HG03097 (cell line): ENCODE measurements around the gene CFAP92.
"Not testable (repeated sequence)": the region's sequence is repeated elsewhere in the genome, so short reads cannot be mapped to it uniquely, and the experiment has no call there.

Experiments used
- ATAC-seq: cut with Tn5 transposase; IDR thresholded peaks from one replicate; pipeline ENCODE4 v1.9.1; 2021; ENCODE audit not compliant: unreplicated experiment, low FRiP score

Gene CFAP92

GRCh38 chr3:128906804-128907525, 86.9 kb downstream of the CFAP92 start:
- ATAC-seq = no peak

GRCh38 chr3:128906031-128906803, 87.7 kb downstream of the CFAP92 start:
- no peak for ATAC-seq

- no peak for ATAC-seq
These were observed 90.4 kb downstream of the CFAP92 start for GRCh38 chr3:128903501-128903900.

GRCh38 chr3:128902426-128902825, 91.5 kb downstream of the CFAP92 start:
- no peak for ATAC-seq

- ATAC-seq = no peak
These were observed 97.8 kb downstream of the CFAP92 start for GRCh38 chr3:128895843-128896697.

GRCh38 chr3:128889139-128889894, 104.6 kb downstream of the CFAP92 start:
- ATAC-seq = no peak

GRCh38 chr3:128884992-128885391, 108.9 kb downstream of the CFAP92 start:
- no peak for ATAC-seq

- ATAC-seq = no peak
These were observed 111.2 kb downstream of the CFAP92 start for GRCh38 chr3:128882719-128883118.

- no peak for ATAC-seq
These were observed 112.3 kb downstream of the CFAP92 start for GRCh38 chr3:128881576-128881975.

GRCh38 chr3:128880455-128880854, 113.4 kb downstream of the CFAP92 start:
- ATAC-seq = not testable (repeated sequence)

GRCh38 chr3:128879991-128880390, 113.9 kb downstream of the CFAP92 start:
- no peak for ATAC-seq

GRCh38 chr3:128879125-128879969, 114.5 kb downstream of the CFAP92 start, which contains the start of gene ACAD9:
Gene ACAD9 (plus strand): TSS chr3:128879620. CDS start chr3:128879692, 72 bp downstream.
- peak; percentile 88 for ATAC-seq

- ATAC-seq = peak; percentile 8
These were observed 115.2 kb downstream of the CFAP92 start for GRCh38 chr3:128878556-128879124.

GRCh38 chr3:128878011-128878457, 115.8 kb downstream of the CFAP92 start:
- no peak for ATAC-seq

- no peak for ATAC-seq
These were observed 118.2 kb downstream of the CFAP92 start for GRCh38 chr3:128875556-128876120.

- ATAC-seq = no peak
These were observed 119.2 kb downstream of the CFAP92 start for GRCh38 chr3:128874481-128875180.

- no peak for ATAC-seq
These were observed 120.4 kb downstream of the CFAP92 start for GRCh38 chr3:128873244-128874022.
